Activated CD4-positive, alpha-beta T cell treated with anti-CD3 and anti-CD28 coated beads, Interleukin-2, Interleukin-6, amounts not matched to agents 100 ng/mL and 50 ng/mL, durations not matched to agents 16 hours and 8 hours (primary cell): ENCODE data around the gene KCNT1.

Experiments used
- DNase-seq: peaks from one replicate; pipeline ENCODE4 v3.0.0-alpha.2; 2020

Gene KCNT1

GRCh38 chr9:135673941-135674340 lies 28.0 kb upstream of the KCNT1 start:
- no peak for DNase-seq

GRCh38 chr9:135674977-135675376 lies 27.0 kb upstream of the KCNT1 start:
- DNase-seq: no peak

- DNase-seq: no peak
Measured at GRCh38 chr9:135676891-135677290, 25.1 kb upstream of the KCNT1 start.

- DNase-seq: no peak
Measured at GRCh38 chr9:135677641-135678168, 24.3 kb upstream of the KCNT1 start.

- no peak for DNase-seq
Measured at GRCh38 chr9:135678236-135679017, 23.6 kb upstream of the KCNT1 start.

GRCh38 chr9:135680056-135680455 lies 21.9 kb upstream of the KCNT1 start:
- DNase-seq: no peak

- DNase-seq: no peak
Measured at GRCh38 chr9:135681161-135681560, 20.8 kb upstream of the KCNT1 start.

- no peak for DNase-seq
Measured at GRCh38 chr9:135683401-135684034, 18.5 kb upstream of the KCNT1 start.

- no peak for DNase-seq
Measured at GRCh38 chr9:135684691-135685090, 17.3 kb upstream of the KCNT1 start.

GRCh38 chr9:135687216-135687615 lies 14.8 kb upstream of the KCNT1 start:
- no peak for DNase-seq

GRCh38 chr9:135689011-135689410 lies 13.0 kb upstream of the KCNT1 start:
- no peak for DNase-seq

- no peak for DNase-seq
Measured at GRCh38 chr9:135690836-135691570, 11.0 kb upstream of the KCNT1 start.

- no peak for DNase-seq
Measured at GRCh38 chr9:135692410-135692809, 9.6 kb upstream of the KCNT1 start.

- DNase-seq: no peak
Measured at GRCh38 chr9:135693265-135693664, 8.7 kb upstream of the KCNT1 start.

GRCh38 chr9:135693771-135694170 lies 8.2 kb upstream of the KCNT1 start:
- no peak for DNase-seq

- no peak for DNase-seq
Measured at GRCh38 chr9:135694414-135694813, 7.6 kb upstream of the KCNT1 start.

- DNase-seq: no peak
Measured at GRCh38 chr9:135695036-135695435, 6.9 kb upstream of the KCNT1 start.

GRCh38 chr9:135695642-135696041 lies 6.3 kb upstream of the KCNT1 start:
- no peak for DNase-seq

- no peak for DNase-seq
Measured at GRCh38 chr9:135696446-135696845, 5.5 kb upstream of the KCNT1 start.

- DNase-seq: no peak
Measured at GRCh38 chr9:135697226-135697625, 4.8 kb upstream of the KCNT1 start.

GRCh38 chr9:135698236-135698635 lies 3.7 kb upstream of the KCNT1 start:
- no peak for DNase-seq

GRCh38 chr9:135698767-135699166 lies 3.2 kb upstream of the KCNT1 start:
- no peak for DNase-seq

GRCh38 chr9:135699440-135699839 lies 2.5 kb upstream of the KCNT1 start, which contains the start of gene SOHLH1:
TSS of gene SOHLH1 (minus strand) at chr9:135699481. CDS start at chr9:135699467, 14 bp downstream.
- DNase-seq: no peak

- no peak for DNase-seq
Measured at GRCh38 chr9:135700525-135700924, 1.5 kb upstream of the KCNT1 start.
